Measurements from ENCODE around the gene KCNC3.

GRCh38 chr19:50362030-50362412 lies 32.8 kb upstream of the KCNC3 start:
- TF ChIP-seq, protein P1, sequence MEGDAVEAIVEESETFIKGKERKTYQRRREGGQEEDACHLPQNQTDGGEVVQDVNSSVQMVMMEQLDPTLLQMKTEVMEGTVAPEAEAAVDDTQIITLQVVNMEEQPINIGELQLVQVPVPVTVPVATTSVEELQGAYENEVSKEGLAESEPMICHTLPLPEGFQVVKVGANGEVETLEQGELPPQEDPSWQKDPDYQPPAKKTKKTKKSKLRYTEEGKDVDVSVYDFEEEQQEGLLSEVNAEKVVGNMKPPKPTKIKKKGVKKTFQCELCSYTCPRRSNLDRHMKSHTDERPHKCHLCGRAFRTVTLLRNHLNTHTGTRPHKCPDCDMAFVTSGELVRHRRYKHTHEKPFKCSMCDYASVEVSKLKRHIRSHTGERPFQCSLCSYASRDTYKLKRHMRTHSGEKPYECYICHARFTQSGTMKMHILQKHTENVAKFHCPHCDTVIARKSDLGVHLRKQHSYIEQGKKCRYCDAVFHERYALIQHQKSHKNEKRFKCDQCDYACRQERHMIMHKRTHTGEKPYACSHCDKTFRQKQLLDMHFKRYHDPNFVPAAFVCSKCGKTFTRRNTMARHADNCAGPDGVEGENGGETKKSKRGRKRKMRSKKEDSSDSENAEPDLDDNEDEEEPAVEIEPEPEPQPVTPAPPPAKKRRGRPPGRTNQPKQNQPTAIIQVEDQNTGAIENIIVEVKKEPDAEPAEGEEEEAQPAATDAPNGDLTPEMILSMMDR (IDR thresholded peaks at IDR 0.05): no peak
- no peak for TF ChIP-seq EP300 (IDR thresholded peaks at IDR 0.05)
- TF ChIP-seq POLR2AphosphoS5 (IDR thresholded peaks at IDR 0.05): no peak
- no peak for TF ChIP-seq POLR2A (IDR thresholded peaks at IDR 0.05)
